Colonic mucosa (tissue), 4 donors: ENCODE measurements around the gene NT5C1A. TPM values are rescaled to one million over a fixed set of nuclear protein-coding genes. Genes with fewer than 3 reads are reported as not detected.

Source experiments
- DNase-seq: peaks from one replicate; pipeline ENCODE4 v3.0.0-alpha.2; 2020
- H3K27ac ChIP-seq: fragments of 200-600 bp; one replicate; pipeline ENCODE4 v1.8.0; 2021
- H3K27me3 ChIP-seq: fragments of 200-600 bp; one replicate; pipeline ENCODE4 v1.8.0; 2021
- H3K36me3 ChIP-seq: fragments of 200-600 bp; one replicate; pipeline ENCODE4 v1.8.0; 2021
- H3K4me1 ChIP-seq: fragments of 200-600 bp; one replicate; pipeline ENCODE4 v1.8.0; 2021; ENCODE audit warnings: mild to moderate bottlenecking
- H3K4me3 ChIP-seq: fragments of 200-600 bp; one replicate; pipeline ENCODE4 v1.8.0; 2021
- H3K9ac ChIP-seq, 2 donors: one replicate each; pipeline ENCODE4 v1.7.0; 2013; ENCODE audit warnings: control low read depth in 2 of 2, low read depth in 2 of 2, low read length in 2 of 2
- H3K9me3 ChIP-seq: fragments of 200-600 bp; one replicate; pipeline ENCODE4 v1.8.0; 2021
- intact Hi-C: fragments of 100-400 bp; cut with DNase I; formaldehyde crosslinking; loops from one replicate; pipeline ENCODE4 v1.14.1; 2022
- total RNA-seq, 2 donors: library from RNA; stranded (reverse); fragmentation: NEBNext Ultra II Directional in 1 of 2; extraction: Animal tissue kit (Norgen Biotek cat#: 25700) in 1 of 2; gene quantifications; one replicate each; pipeline ENCODE4 v1.2.1, GENCODE V29; 2021
- TF ChIP-seq, protein P1 (sequence below): fragments of 200-600 bp; IDR thresholded peaks from one replicate; pipeline ENCODE4 v1.8.0; 2022; ENCODE audit warnings: antibody characterized with exemption, mild to moderate bottlenecking
- donor health status: healthy.
- donor health status: DM: no; HTN: no; CAD: no.
- donor health status: DM: no; HTN: no; CAD: no.

The NT5C1A gene
- total RNA-seq, 2 donors from 2014 or later, result not detected

DNA sequence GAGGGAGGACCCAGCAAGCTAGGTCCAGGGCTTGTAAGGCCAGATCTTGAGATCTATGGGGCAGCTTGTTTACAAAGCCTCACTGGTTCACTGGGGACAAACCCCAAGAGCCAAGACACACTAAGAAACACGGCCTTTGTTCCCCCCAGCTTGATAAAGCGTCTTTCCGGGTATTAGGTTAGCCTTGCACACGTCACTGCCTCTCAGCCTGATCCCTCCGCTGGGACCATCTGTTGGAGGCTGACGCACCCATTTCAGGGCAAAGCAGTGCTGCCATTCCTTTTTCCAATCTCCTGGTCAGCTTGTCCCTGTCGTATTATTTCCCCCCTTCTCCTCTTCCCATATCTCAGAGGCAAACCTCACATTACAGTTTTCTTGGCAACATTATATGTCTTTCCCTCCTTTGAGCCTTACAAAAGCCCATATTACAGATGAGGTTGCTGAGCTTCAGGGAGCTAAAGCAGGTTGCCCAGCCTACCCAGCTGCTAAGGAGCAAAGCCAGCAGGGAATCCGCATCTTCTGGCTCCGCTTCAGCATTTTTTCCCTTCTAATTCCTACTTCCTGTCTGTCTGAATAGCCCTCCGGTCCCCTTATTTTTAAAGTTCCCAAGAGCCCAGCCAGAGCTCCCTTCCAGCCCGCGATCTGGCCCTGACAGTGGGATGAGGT lies 36.6 kb downstream of the NT5C1A start:
- no peak overlapping the region for H3K27ac ChIP-seq
- H3K9ac ChIP-seq, result no peak overlapping the region
- no peak for DNase-seq
- H3K36me3 ChIP-seq, result no peaks in the 10 kb centered on the region
- no peak overlapping the region for H3K4me3 ChIP-seq
- no peaks in the 10 kb centered on the region for H3K9me3 ChIP-seq
- intact Hi-C loops, result no loop called here
- no peaks in the 10 kb centered on the region for H3K27me3 ChIP-seq
- TF ChIP-seq, protein P1, sequence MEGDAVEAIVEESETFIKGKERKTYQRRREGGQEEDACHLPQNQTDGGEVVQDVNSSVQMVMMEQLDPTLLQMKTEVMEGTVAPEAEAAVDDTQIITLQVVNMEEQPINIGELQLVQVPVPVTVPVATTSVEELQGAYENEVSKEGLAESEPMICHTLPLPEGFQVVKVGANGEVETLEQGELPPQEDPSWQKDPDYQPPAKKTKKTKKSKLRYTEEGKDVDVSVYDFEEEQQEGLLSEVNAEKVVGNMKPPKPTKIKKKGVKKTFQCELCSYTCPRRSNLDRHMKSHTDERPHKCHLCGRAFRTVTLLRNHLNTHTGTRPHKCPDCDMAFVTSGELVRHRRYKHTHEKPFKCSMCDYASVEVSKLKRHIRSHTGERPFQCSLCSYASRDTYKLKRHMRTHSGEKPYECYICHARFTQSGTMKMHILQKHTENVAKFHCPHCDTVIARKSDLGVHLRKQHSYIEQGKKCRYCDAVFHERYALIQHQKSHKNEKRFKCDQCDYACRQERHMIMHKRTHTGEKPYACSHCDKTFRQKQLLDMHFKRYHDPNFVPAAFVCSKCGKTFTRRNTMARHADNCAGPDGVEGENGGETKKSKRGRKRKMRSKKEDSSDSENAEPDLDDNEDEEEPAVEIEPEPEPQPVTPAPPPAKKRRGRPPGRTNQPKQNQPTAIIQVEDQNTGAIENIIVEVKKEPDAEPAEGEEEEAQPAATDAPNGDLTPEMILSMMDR, result no peak
- H3K4me1 ChIP-seq, result no peaks in the 10 kb centered on the region

DNA sequence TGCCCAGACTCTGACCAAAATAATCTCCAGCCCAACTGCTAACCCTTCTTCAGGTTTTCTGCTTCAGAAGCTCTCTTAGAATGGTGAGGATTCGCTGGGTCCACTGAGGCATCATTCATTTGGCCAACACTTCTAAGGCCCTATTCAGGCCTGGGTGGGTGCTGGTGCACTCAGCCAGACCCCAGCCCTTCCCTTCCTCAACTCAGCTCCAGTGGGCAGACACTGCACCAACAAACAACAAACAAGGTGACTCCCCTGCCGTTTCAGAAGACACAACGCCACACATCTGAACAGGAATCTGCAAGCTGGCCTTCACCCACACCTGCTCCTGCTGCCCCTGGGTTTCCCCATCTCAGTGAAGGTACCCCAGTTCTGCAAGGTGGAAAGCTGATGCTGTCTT lies 38.5 kb downstream of the NT5C1A start:
- intact Hi-C loops, result no loop called here
- no peaks in the 10 kb centered on the region for H3K4me1 ChIP-seq
- H3K4me3 ChIP-seq, result no peak overlapping the region
- no peaks in the 10 kb centered on the region for H3K9me3 ChIP-seq
- H3K9ac ChIP-seq, result no peak overlapping the region
- no peaks in the 10 kb centered on the region for H3K27me3 ChIP-seq
- no peaks in the 10 kb centered on the region for H3K36me3 ChIP-seq
- no peak for DNase-seq
- TF ChIP-seq, protein P1, result no peak
- no peak overlapping the region for H3K27ac ChIP-seq

DNA sequence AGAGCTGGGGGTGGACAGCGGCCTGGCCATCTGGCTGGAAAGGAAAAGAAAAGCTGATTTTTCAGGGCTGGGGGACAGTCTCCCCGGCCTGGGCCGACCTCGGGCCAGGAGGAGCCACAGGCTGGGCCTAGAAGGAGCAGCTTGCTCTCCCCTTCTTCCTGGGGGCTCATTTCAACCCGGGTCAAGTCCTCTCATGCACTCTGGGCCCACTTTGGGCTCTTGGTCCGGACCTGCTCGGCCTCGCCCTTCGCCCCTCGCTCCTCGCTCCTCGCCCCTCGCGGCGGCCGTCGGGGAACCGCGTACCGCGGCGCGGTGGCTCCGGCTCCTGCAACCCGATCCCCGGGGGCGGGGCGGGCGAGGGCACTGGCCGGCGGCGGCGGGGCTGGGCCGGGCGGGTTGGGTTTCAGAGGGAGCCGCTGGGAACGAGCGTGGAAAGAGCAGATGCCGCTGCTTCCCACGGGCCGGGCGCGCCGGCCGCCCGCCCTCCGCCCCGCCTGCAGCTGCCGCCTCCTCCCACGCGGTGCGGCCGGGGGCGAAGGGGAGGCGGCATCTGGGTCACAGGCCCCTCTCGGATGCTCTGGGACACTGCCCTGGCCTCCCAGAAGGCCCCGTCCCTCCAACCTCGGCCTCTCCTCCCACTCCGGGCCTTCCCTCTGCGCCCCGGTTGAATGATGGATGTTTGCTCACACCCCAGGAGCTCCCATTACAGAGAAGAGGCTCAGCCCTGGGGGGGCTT lies 39.1 kb downstream of the NT5C1A start:
- intact Hi-C loops, result no loop called here
- Histone ChIP-seq H3K36me3 (no peaks in the 10 kb centered on the region), H3K9ac (no peak overlapping the region), H3K4me1 (no peaks in the 10 kb centered on the region), H3K4me3 (no peak overlapping the region), H3K27ac (no peak overlapping the region), H3K27me3 (no peaks in the 10 kb centered on the region), H3K9me3 (no peaks in the 10 kb centered on the region)
- DNase-seq, result peak; percentile 37
- TF ChIP-seq, protein P1, result no peak

- intact Hi-C loops, result no loop called here
- Histone ChIP-seq H3K27ac (no peak overlapping the region), H3K27me3 (no peaks in the 10 kb centered on the region), H3K9me3 (no peaks in the 10 kb centered on the region), H3K4me3 (no peak overlapping the region), H3K9ac (no peak overlapping the region), H3K36me3 (no peaks in the 10 kb centered on the region), H3K4me1 (no peaks in the 10 kb centered on the region)
- DNase-seq, result no peak
- TF ChIP-seq, protein P1, result no peak
Measured at GRCh38 chr1:39632323-39632681, 39.6 kb downstream of the NT5C1A start.

- Histone ChIP-seq H3K9me3 (no peaks in the 10 kb centered on the region), H3K36me3 (no peaks in the 10 kb centered on the region), H3K27ac (no peak overlapping the region), H3K27me3 (no peaks in the 10 kb centered on the region), H3K4me3 (no peak overlapping the region), H3K4me1 (no peaks in the 10 kb centered on the region), H3K9ac (no peak overlapping the region)
- DNase-seq, result no peak
- TF ChIP-seq, protein P1, result no peak
- intact Hi-C loops, result no loop called here
Measured at GRCh38 chr1:39631361-39632322, 40.3 kb downstream of the NT5C1A start.
